OCI-LY3 (cell line): ENCODE measurements around the gene STPG1.

Experiments
- CTCF ChIP-seq: fragments of 200-600, 300-600 bp; sonication (generic); IDR thresholded peaks from 2 replicates; pipeline ENCODE4 v1.5.1; 2014; ENCODE audit warnings: antibody characterized with exemption, low read length, low read depth
- EZH2phosphoT487 ChIP-seq: fragments of 200-600 bp; shearing (Covaris generic); IDR thresholded peaks from 2 replicates; pipeline ENCODE4 v1.6.1; 2018; ENCODE audit warnings: antibody characterized with exemption, mixed run types, low read depth

GRCh38 chr1:24455272-24455671 is 41.7 kb upstream of the STPG1 start:
- no peak for TF ChIP-seq CTCF
- TF ChIP-seq EZH2phosphoT487, result no peak
